Panc1 (cell line): ENCODE results near the gene RASEF. TPM values are rescaled to one million over a fixed set of nuclear protein-coding genes. Genes with fewer than 3 reads are reported as not detected.

Source experiments
- ATAC-seq: fragments of 200-7000 bp; cut with Tn5 transposase; 2 replicates; pipeline ENCODE4 v1.9.1; 2020; ENCODE audit warnings: mild to moderate bottlenecking, moderate library complexity
- BruUV-seq: library from RNA; stranded (reverse); fragments of 400-500 nt; replicated peaks from 2 replicates; lab custom pipeline; 2021; lab: Mats Ljungman, UMichigan
- CTCF ChIA-PET: fragments of 300-600 bp; sonication (Branson Sonifier 250); formaldehyde crosslinking; loops from one replicate; lab custom pipeline; 2022; ENCODE audit warnings: antibody characterized with exemption; lab: Charles Lee
- POLR2A ChIA-PET: fragments of 300-600 bp; sonication (Branson Sonifier 250); formaldehyde crosslinking; loops from one replicate; lab custom pipeline; 2022; ENCODE audit warnings: antibody characterized with exemption; lab: Charles Lee
- DNase-seq: peaks from one replicate; pipeline ENCODE4 v3.0.0-alpha.2; 2010; ENCODE audit warnings: low read depth, low spot score
- H3K27ac ChIP-seq: 2 replicates; pipeline ENCODE4 v1.5.1; 2011; ENCODE audit warnings: mild to moderate bottlenecking, low read length, inconsistent platforms
- H3K27me3 ChIP-seq: fragments of 200-500 bp; sonication (Bioruptor generic); 2 replicates; pipeline ENCODE4 v1.6.0; 2014; ENCODE audit warnings: low read length, inconsistent platforms; ENCODE audit not compliant: control insufficient read depth, insufficient read depth
- H3K36me3 ChIP-seq: fragments of 200-500 bp; sonication (Bioruptor generic); 2 replicates; pipeline ENCODE4 v1.5.1; 2014; ENCODE audit warnings: inconsistent platforms, mild to moderate bottlenecking, low read length, moderate library complexity; ENCODE audit not compliant: control insufficient read depth, insufficient read depth
- H3K4me1 ChIP-seq: 2 replicates; pipeline ENCODE4 v1.5.1; 2011; ENCODE audit warnings: inconsistent platforms, mild to moderate bottlenecking, low read length, moderate library complexity; ENCODE audit not compliant: control insufficient read depth, insufficient read depth
- H3K4me3 ChIP-seq, 2 experiments: 2 replicates each; pipeline ENCODE4 v1.5.1; 2011 to 2012; ENCODE audit warnings: low read depth in 2 of 2, low read length in 2 of 2, mild to moderate bottlenecking in 2 of 2, inconsistent platforms in 1 of 2, moderate library complexity in 1 of 2
- H3K9me3 ChIP-seq: fragments of 200-500 bp; sonication (Bioruptor generic); 2 replicates; pipeline ENCODE4 v1.5.1; 2014; ENCODE audit warnings: low read depth, mild to moderate bottlenecking, inconsistent platforms, low read length, moderate library complexity; ENCODE audit not compliant: control insufficient read depth, insufficient read depth
- CTCF ChIP-seq: fragments of 450-650 bp; IDR thresholded peaks from 2 replicates; pipeline ENCODE4 v1.5.1; 2017; ENCODE audit warnings: mild to moderate bottlenecking
- POLR2AphosphoS5 ChIP-seq: IDR thresholded peaks from 2 replicates; pipeline ENCODE4 v1.6.1; 2012; ENCODE audit warnings: mild to moderate bottlenecking, low read depth, low read length, moderate library complexity
- REST ChIP-seq, 2 experiments: IDR thresholded peaks; 2 replicates each; pipeline ENCODE4 v1.6.1; 2011 to 2012; ENCODE audit warnings: low read depth in 2 of 2, control low read depth in 1 of 2, low read length in 1 of 2, mild to moderate bottlenecking in 1 of 2, moderate library complexity in 1 of 2; ENCODE audit not compliant: insufficient read depth in 1 of 2
- SIN3A ChIP-seq: IDR thresholded peaks from 2 replicates; pipeline ENCODE4 v1.6.1; 2012; ENCODE audit warnings: low read depth, mild to moderate bottlenecking, low read length, moderate library complexity, borderline replicate concordance; ENCODE audit not compliant: insufficient read depth
- TCF7L2 ChIP-seq: IDR thresholded peaks from 2 replicates; pipeline ENCODE4 v1.6.1; 2011; ENCODE audit warnings: mild to moderate bottlenecking, low read depth, low read length, inconsistent platforms
- in situ Hi-C: cut with HindIII; loops from 2 replicates; pipeline ENCODE4 v1.10.0; 2016; ENCODE audit warnings: low sequenced_read_pairs, low pct_unique_long_range_greater_than_20kb
- intact Hi-C: fragments of 100-400 bp; cut with micrococcal nuclease; formaldehyde crosslinking; loops from one replicate; pipeline ENCODE4 v1.10.0; 2022; ENCODE audit not compliant: unreplicated experiment
- total RNA-seq: library from RNA; stranded (reverse); gene quantifications from one replicate; pipeline ENCODE4 v1.2.1, GENCODE V29; 2021; ENCODE audit not compliant: unreplicated experiment

The RASEF gene
- total RNA-seq, 1 experiment from 2014 or later: 2.9 TPM

- Histone ChIP-seq H3K27me3 (no peaks in the 10 kb centered on the region; the same call in none of the 2 replicates), H3K27ac (no peak overlapping the region), H3K9me3 (no peaks in the 10 kb centered on the region), H3K36me3 (no peaks in the 10 kb centered on the region), H3K4me1 (no peaks in the 10 kb centered on the region), H3K4me3 (no peak overlapping the region)
- TF ChIP-seq REST (IDR thresholded peaks at IDR 0.05; ENCODE audit: insufficient read depth in 1 of 2, low read depth in 2 of 2, low read length in 1 of 2): no peak
- ChIA-PET CTCF (no interaction called here), POLR2A (no interaction called here)
- no peak for ATAC-seq
- in situ Hi-C loops: no loop called here
- BruUV-seq: no TSS peak
- intact Hi-C loops: no loop called here
- no peak for DNase-seq
These were observed 5.5 kb upstream of the RASEF start for GRCh38 chr9:83068414-83068813.

- H3K4me1 ChIP-seq: no peaks in the 10 kb centered on the region
- H3K4me3 ChIP-seq: no peak overlapping the region
- ATAC-seq: no peak
- no TSS peak for BruUV-seq
- no peaks in the 10 kb centered on the region; the same call in none of the 2 replicates for H3K27me3 ChIP-seq
- H3K27ac ChIP-seq: no peak overlapping the region
- in situ Hi-C loops: no loop called here
- H3K9me3 ChIP-seq: no peaks in the 10 kb centered on the region
- DNase-seq: no peak
- POLR2A ChIA-PET: no interaction called here
- CTCF ChIA-PET: no interaction called here
- no peaks in the 10 kb centered on the region for H3K36me3 ChIP-seq
- intact Hi-C loops: no loop called here
- no peak for TF ChIP-seq TCF7L2
These were observed 4.6 kb upstream of the RASEF start for GRCh38 chr9:83067579-83067978.

- Histone ChIP-seq H3K9me3 (no peaks in the 10 kb centered on the region), H3K36me3 (no peaks in the 10 kb centered on the region), H3K4me1 (no peaks in the 10 kb centered on the region), H3K27ac (no peak overlapping the region), H3K4me3 (no peak overlapping the region), H3K27me3 (no peaks in the 10 kb centered on the region; the same call in none of the 2 replicates)
- DNase-seq (no peak), ATAC-seq (no peak)
- ChIA-PET POLR2A (no interaction called here), CTCF (no interaction called here)
- no TSS peak for BruUV-seq
- in situ Hi-C loops: no loop called here
- intact Hi-C loops: no loop called here
- TF ChIP-seq SIN3A (no peak), TCF7L2 (no peak), POLR2AphosphoS5 (no peak), REST (IDR thresholded peaks at IDR 0.05; ENCODE audit: insufficient read depth in 1 of 2, low read depth in 2 of 2, low read length in 1 of 2) (no peak), CTCF (no peak)
These were observed 3.8 kb upstream of the RASEF start for GRCh38 chr9:83066771-83067170.
